DND-41 (cell line): Measurements from ENCODE around the gene GUCY2F.

Experiments used
- ATAC-seq: fragments of 200-7000 bp; cut with Tn5 transposase; 3 replicates; pipeline ENCODE4 v1.9.1; 2021; ENCODE audit warnings: low read depth; ENCODE audit not compliant: insufficient read depth
- DNase-seq: peaks from one replicate; pipeline ENCODE4 v3.0.0-alpha.2; 2020
- H2AFZ ChIP-seq: 2 replicates; pipeline ENCODE4 v1.6.0; 2012; ENCODE audit warnings: low read depth, low read length
- H3K27ac ChIP-seq: 2 replicates; pipeline ENCODE4 v1.5.1; 2012; ENCODE audit warnings: low read length, inconsistent platforms
- H3K27me3 ChIP-seq: fragments of 200-600 bp; sonication (generic); 2 replicates; pipeline ENCODE4 v1.6.0; 2012; ENCODE audit warnings: low read length, mild to moderate bottlenecking, inconsistent platforms; ENCODE audit not compliant: insufficient read depth, poor library complexity
- H3K36me3 ChIP-seq: 2 replicates; pipeline ENCODE4 v1.5.1; 2012; ENCODE audit warnings: low read length, inconsistent platforms; ENCODE audit not compliant: insufficient read depth
- H3K4me1 ChIP-seq: 2 replicates; pipeline ENCODE4 v1.5.1; 2012; ENCODE audit warnings: mild to moderate bottlenecking, low read length; ENCODE audit not compliant: insufficient read depth
- H3K4me2 ChIP-seq: 2 replicates; pipeline ENCODE4 v1.6.0; 2012; ENCODE audit warnings: mild to moderate bottlenecking, moderate library complexity, low read length, inconsistent platforms; ENCODE audit not compliant: insufficient read depth
- H3K4me3 ChIP-seq, 2 experiments: fragments of 200-600 bp in 1 of 2; shearing (Covaris generic) in 1 of 2; 2 replicates each; pipeline ENCODE4 v1.5.1; 2012 to 2016; ENCODE audit warnings: inconsistent platforms in 2 of 2, low read length in 2 of 2, mild to moderate bottlenecking in 2 of 2, low read depth in 1 of 2, moderate library complexity in 1 of 2
- H3K79me2 ChIP-seq: 2 replicates; pipeline ENCODE4 v1.6.0; 2012; ENCODE audit warnings: low read length, inconsistent platforms; ENCODE audit not compliant: insufficient read depth
- H3K9ac ChIP-seq: 2 replicates; pipeline ENCODE4 v1.6.0; 2012; ENCODE audit warnings: low read depth, mild to moderate bottlenecking, inconsistent platforms, low read length, moderate library complexity
- H3K9me3 ChIP-seq: 2 replicates; pipeline ENCODE4 v1.5.1; 2012; ENCODE audit warnings: low read length, moderate library complexity, mild to moderate bottlenecking, inconsistent platforms; ENCODE audit not compliant: insufficient read depth, severe bottlenecking
- H4K20me1 ChIP-seq: 2 replicates; pipeline ENCODE4 v1.6.0; 2012; ENCODE audit warnings: low read length; ENCODE audit not compliant: insufficient read depth
- EZH2 ChIP-seq: IDR thresholded peaks from 3 replicates; pipeline ENCODE4 v1.6.1; 2012; ENCODE audit warnings: borderline replicate concordance, low read depth, mild to moderate bottlenecking, moderate library complexity, low read length, inconsistent platforms; ENCODE audit not compliant: severe bottlenecking
- TF ChIP-seq, protein P1 (sequence below): IDR thresholded peaks from 2 replicates; pipeline ENCODE4 v1.5.1; 2012; ENCODE audit warnings: borderline replicate concordance, low read length, moderate library complexity, mild to moderate bottlenecking; ENCODE audit not compliant: poor library complexity, severe bottlenecking; ENCODE audit errors: extremely low read depth

GUCY2F gene

DNA sequence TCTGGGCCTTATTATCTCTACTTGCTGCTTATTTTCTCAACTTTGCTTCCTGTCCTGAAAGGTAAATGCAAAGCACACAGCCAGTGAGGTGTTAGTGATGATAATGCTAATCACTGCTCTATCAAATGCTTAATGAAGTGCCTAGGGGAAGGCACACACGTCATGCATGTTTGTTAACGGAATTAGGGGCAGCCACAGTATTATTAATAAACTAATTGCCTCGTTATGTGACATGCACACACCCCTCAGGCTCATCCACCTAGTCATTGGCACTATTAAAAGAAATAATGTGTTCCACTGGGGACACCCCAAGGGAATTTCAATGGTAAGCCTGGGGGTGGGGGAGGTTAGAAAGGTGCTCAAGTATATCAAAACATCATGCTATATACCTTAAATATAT lies 125.2 kb downstream of the GUCY2F start:
- no peak overlapping the region for H2AFZ ChIP-seq
- ATAC-seq (no peak), DNase-seq (no peak)
- TF ChIP-seq EZH2, result no peak
- TF ChIP-seq, protein P1, sequence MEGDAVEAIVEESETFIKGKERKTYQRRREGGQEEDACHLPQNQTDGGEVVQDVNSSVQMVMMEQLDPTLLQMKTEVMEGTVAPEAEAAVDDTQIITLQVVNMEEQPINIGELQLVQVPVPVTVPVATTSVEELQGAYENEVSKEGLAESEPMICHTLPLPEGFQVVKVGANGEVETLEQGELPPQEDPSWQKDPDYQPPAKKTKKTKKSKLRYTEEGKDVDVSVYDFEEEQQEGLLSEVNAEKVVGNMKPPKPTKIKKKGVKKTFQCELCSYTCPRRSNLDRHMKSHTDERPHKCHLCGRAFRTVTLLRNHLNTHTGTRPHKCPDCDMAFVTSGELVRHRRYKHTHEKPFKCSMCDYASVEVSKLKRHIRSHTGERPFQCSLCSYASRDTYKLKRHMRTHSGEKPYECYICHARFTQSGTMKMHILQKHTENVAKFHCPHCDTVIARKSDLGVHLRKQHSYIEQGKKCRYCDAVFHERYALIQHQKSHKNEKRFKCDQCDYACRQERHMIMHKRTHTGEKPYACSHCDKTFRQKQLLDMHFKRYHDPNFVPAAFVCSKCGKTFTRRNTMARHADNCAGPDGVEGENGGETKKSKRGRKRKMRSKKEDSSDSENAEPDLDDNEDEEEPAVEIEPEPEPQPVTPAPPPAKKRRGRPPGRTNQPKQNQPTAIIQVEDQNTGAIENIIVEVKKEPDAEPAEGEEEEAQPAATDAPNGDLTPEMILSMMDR, result no peak
- no peak overlapping the region for H3K9ac ChIP-seq
- no peak overlapping the region for H3K27ac ChIP-seq
- no peaks in the 10 kb centered on the region for H3K36me3 ChIP-seq
- no peaks in the 10 kb centered on the region for H4K20me1 ChIP-seq
- H3K4me1 ChIP-seq, result no peaks in the 10 kb centered on the region
- H3K79me2 ChIP-seq, result no peaks in the 10 kb centered on the region
- no peak overlapping the region for H3K4me3 ChIP-seq
- H3K27me3 ChIP-seq, result no peaks in the 10 kb centered on the region
- H3K9me3 ChIP-seq, result no peaks in the 10 kb centered on the region
- no peak overlapping the region for H3K4me2 ChIP-seq

DNA sequence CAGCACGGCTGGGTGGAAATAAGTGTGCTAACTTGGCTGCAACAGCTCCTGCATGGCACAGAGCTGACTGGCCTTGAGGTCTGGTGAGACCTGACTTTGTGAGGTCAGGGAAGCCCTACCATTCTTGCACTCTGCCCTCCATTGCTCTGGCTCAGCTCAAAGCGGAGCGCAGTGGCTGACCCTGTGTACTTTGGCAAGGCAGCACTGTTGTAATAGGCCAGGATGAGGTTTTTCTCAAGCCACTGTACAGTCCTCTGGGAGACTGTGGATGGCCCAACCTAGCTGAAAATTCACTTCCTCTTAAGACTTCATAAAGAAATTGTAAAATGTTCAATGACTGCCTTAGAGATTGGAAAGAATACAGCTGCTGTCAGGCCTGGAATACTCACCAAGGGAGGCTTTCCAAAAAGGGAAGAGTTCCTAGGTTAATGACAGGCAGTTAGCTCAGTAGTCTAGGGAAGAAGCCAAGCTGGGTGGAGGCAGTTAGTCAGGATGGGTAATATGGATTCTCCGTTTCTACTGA lies 129.8 kb downstream of the GUCY2F start:
- ATAC-seq, result no peak

DNA sequence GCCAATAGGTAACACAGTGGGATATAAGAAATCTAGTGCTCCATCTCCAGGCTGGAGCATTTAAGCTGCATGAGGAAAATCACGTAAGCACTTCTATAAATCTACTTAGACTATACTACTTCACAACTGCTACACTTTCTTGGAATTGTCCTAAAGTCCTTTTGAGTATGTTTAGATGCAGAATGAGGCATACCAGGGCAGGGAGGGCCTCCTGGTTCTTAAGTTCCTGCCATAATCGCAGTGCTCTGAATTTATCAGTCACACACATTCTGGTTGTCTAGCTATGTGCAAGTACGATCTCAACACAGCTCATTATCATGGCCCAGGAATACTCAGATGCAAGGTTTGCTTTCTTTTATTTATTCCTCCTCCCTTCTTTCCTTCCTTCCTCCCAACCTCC lies 130.3 kb downstream of the GUCY2F start:
- DNase-seq, result no peak
- TF ChIP-seq, protein P1, result no peak
- TF ChIP-seq EZH2, result no peak
- no peaks in the 10 kb centered on the region for H3K9me3 ChIP-seq

More for the DNA sequence above, 129.8 kb downstream of the GUCY2F start:
- H3K36me3 ChIP-seq, result no peaks in the 10 kb centered on the region
- no peaks in the 10 kb centered on the region for H3K27me3 ChIP-seq
- DNase-seq, result no peak
- H3K4me1 ChIP-seq, result no peaks in the 10 kb centered on the region
- no peak overlapping the region for H3K27ac ChIP-seq
- TF ChIP-seq EZH2, result no peak
- TF ChIP-seq, protein P1, result no peak
- H3K4me3 ChIP-seq, result no peak overlapping the region
- H3K4me2 ChIP-seq, result no peak overlapping the region
- no peaks in the 10 kb centered on the region for H4K20me1 ChIP-seq
- no peak overlapping the region for H2AFZ ChIP-seq
- no peaks in the 10 kb centered on the region for H3K79me2 ChIP-seq
- H3K9ac ChIP-seq, result no peak overlapping the region
- no peaks in the 10 kb centered on the region for H3K9me3 ChIP-seq

DNA sequence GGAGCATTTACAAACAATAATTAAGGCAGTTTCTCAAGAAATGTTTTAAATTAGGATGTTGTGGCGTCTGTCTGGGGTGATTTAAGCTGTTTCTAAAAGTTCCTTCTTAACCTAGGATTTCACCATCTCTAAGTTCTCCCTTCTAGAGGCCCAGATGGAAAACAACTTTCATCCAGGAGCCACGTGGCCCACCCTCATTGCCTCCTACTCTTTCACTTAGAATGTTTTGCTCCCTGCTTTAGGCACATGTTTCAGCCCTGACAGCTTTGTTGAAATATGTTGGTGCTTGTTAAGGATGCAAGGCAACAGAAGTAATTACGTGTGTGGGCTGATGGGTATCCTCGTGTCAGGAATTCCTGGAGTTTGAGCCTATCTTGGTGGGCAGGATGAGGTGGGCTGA lies 131.3 kb downstream of the GUCY2F start:
- H4K20me1 ChIP-seq, result no peaks in the 10 kb centered on the region
- ATAC-seq (no peak), DNase-seq (no peak)
- TF ChIP-seq EZH2, result no peak
- TF ChIP-seq, protein P1, result no peak
- no peak overlapping the region for H2AFZ ChIP-seq
- H3K4me2 ChIP-seq, result no peak overlapping the region
- H3K27me3 ChIP-seq, result no peaks in the 10 kb centered on the region
- H3K79me2 ChIP-seq, result no peaks in the 10 kb centered on the region
- no peaks in the 10 kb centered on the region for H3K9me3 ChIP-seq
- no peaks in the 10 kb centered on the region for H3K4me1 ChIP-seq
- H3K36me3 ChIP-seq, result no peaks in the 10 kb centered on the region
- H3K9ac ChIP-seq, result no peak overlapping the region
- no peak overlapping the region for H3K4me3 ChIP-seq
- no peak overlapping the region for H3K27ac ChIP-seq

More for the DNA sequence above, 130.3 kb downstream of the GUCY2F start:
- no peak overlapping the region for H2AFZ ChIP-seq
- H3K4me1 ChIP-seq, result no peaks in the 10 kb centered on the region
- H3K9ac ChIP-seq, result no peak overlapping the region
- H3K36me3 ChIP-seq, result no peaks in the 10 kb centered on the region
- no peaks in the 10 kb centered on the region for H4K20me1 ChIP-seq
- no peak overlapping the region for H3K27ac ChIP-seq
- no peaks in the 10 kb centered on the region for H3K27me3 ChIP-seq
- H3K79me2 ChIP-seq, result no peaks in the 10 kb centered on the region
- no peak overlapping the region for H3K4me2 ChIP-seq
- no peak overlapping the region for H3K4me3 ChIP-seq
- no peak for ATAC-seq
